ENCODE results near the gene JAZF1.

Gene JAZF1

GRCh38 chr7:28061824-28062196 lies 118.8 kb downstream of the JAZF1 start:
- no peak for TF ChIP-seq SPI1 (IDR thresholded peaks at IDR 0.05; ENCODE audit: borderline replicate concordance, low read depth)
- TF ChIP-seq CTCF (IDR thresholded peaks at IDR 0.05; ENCODE audit: insufficient read depth, low read length) = no peak
- no peak for TF ChIP-seq POLR2AphosphoS5 (IDR thresholded peaks at IDR 0.05; ENCODE audit: low read depth)
- TF ChIP-seq GABPA (IDR thresholded peaks at IDR 0.05; ENCODE audit: low read depth) = no peak
- no peak for TF ChIP-seq REST (IDR thresholded peaks at IDR 0.05; ENCODE audit: insufficient replicate concordance, low read depth)
- Histone ChIP-seq H3K27ac (replicated peaks) (no peak overlapping the region; the same call in 1 of the 2 replicates), H3K27me3 (ENCODE audit: insufficient read depth, poor library complexity, severe bottlenecking) (no peaks in the 10 kb centered on the region), H3K4me3 (replicated peaks; ENCODE audit: insufficient read depth, low read length) (no peak overlapping the region)
- DNase-seq (ENCODE audit: low read depth in 1 of 2, low spot score in 1 of 2) = no peak

- no peaks in the 10 kb centered on the region for H3K27me3 ChIP-seq (ENCODE audit: insufficient read depth, poor library complexity, severe bottlenecking)
- no peak overlapping the region for H3K4me3 ChIP-seq (replicated peaks; ENCODE audit: insufficient read depth, low read length)
- no peak for DNase-seq (ENCODE audit: low read depth in 1 of 2, low spot score in 1 of 2)
- no peak overlapping the region for H3K27ac ChIP-seq (replicated peaks)
- no peak for TF ChIP-seq GABPA (IDR thresholded peaks at IDR 0.05; ENCODE audit: low read depth)
- TF ChIP-seq REST (IDR thresholded peaks at IDR 0.05; ENCODE audit: insufficient replicate concordance, low read depth) = no peak
- TF ChIP-seq CTCF (IDR thresholded peaks at IDR 0.05; ENCODE audit: insufficient read depth, low read length) = no peak
- no peak for TF ChIP-seq SPI1 (IDR thresholded peaks at IDR 0.05; ENCODE audit: borderline replicate concordance, low read depth)
- TF ChIP-seq POLR2AphosphoS5 (IDR thresholded peaks at IDR 0.05; ENCODE audit: low read depth) = no peak
Measured at GRCh38 chr7:28060371-28060950, 120.1 kb downstream of the JAZF1 start.

GRCh38 chr7:28055161-28055544 lies 125.4 kb downstream of the JAZF1 start:
- TF ChIP-seq GABPA (IDR thresholded peaks at IDR 0.05; ENCODE audit: low read depth) (no peak), REST (IDR thresholded peaks at IDR 0.05; ENCODE audit: insufficient replicate concordance, low read depth) (no peak), SPI1 (IDR thresholded peaks at IDR 0.05; ENCODE audit: borderline replicate concordance, low read depth) (no peak), POLR2AphosphoS5 (IDR thresholded peaks at IDR 0.05; ENCODE audit: low read depth) (no peak), CTCF (IDR thresholded peaks at IDR 0.05; ENCODE audit: insufficient read depth, low read length) (no peak)
- H3K27ac ChIP-seq (replicated peaks) = no peak overlapping the region
- H3K4me3 ChIP-seq (replicated peaks; ENCODE audit: insufficient read depth, low read length) = no peak overlapping the region

More at GRCh38 chr7:28055161-28055544, 125.4 kb downstream of the JAZF1 start:
- no peak for DNase-seq (ENCODE audit: low read depth in 1 of 2, low spot score in 1 of 2)
- no peaks in the 10 kb centered on the region for H3K27me3 ChIP-seq (ENCODE audit: insufficient read depth, poor library complexity, severe bottlenecking)

All from HL-60 (cell line).